NCI-H2227 treated with DMSO at 0.1 percent for 48 hours (cell line): ENCODE measurements around the gene PM20D1.
"Not testable (repeated sequence)": the region's sequence is repeated elsewhere in the genome, so short reads cannot be mapped to it uniquely, and the experiment has no call there.

Source experiments
- DNase-seq: peaks from one replicate; lab custom pipeline; 2025; lab: John Stamatoyannopoulos, UW

PM20D1 gene, protein sequence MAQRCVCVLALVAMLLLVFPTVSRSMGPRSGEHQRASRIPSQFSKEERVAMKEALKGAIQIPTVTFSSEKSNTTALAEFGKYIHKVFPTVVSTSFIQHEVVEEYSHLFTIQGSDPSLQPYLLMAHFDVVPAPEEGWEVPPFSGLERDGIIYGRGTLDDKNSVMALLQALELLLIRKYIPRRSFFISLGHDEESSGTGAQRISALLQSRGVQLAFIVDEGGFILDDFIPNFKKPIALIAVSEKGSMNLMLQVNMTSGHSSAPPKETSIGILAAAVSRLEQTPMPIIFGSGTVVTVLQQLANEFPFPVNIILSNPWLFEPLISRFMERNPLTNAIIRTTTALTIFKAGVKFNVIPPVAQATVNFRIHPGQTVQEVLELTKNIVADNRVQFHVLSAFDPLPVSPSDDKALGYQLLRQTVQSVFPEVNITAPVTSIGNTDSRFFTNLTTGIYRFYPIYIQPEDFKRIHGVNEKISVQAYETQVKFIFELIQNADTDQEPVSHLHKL

DNA sequence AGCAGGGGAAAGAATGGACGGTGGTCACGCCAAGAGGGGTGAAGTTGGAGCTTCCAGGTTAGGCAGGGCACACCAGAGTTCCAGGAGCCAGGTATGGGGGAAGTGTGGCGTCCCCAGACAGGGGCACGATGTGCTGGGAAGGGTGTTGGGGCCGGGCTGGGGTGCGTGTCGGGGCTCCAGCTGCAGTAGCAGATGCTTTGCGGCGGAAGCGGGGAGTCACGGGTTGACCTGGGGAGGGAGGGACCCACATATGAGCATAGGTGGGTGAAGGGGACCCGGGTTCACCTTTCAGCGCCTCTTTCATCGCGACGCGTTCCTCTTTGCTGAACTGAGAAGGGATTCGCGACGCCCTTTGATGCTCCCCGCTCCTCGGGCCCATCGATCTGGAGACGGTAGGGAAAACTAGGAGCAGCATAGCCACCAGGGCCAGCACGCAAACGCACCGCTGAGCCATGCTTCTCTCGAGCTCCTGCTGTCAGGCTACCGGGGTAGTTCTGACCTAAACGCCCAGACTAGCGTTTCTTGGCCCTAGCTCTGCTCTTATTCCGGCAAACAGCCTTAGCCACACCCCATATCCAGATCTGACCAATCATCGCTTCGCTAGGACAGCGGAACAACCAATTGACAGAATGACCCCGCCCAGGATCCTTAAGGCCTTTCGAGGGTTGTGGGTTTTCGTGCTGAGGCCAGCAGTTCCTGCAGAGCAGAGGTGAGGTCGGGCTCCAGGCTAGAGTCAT, at the start of gene PM20D1:
PM20D1 (minus strand) TSS at position 514 of the 737 bp plus-strand sequence; CDS start at position 454, 60 bp downstream.
- no peak for DNase-seq

DNA sequence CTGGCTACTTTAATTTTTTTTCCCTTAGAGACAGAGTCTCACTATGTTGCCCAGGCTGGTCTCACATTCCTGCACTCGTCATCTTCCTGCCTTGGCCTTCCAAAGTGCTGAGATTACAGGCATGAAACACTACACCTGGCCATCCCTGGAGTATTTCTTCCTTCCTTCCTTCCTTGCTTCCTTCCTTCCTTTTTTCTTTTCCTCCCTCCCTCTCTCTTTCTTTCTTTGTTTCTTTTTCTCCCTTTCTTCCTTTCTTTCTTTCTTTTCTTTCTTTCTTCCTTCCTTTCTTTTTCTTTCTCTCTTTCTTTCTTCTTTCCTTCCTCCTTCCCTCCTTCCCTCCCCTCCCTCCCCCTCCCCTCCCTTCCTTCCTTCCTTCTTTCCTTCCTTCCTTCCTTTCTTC, 46.4 kb upstream of the PM20D1 start:
- no peak for DNase-seq

DNA sequence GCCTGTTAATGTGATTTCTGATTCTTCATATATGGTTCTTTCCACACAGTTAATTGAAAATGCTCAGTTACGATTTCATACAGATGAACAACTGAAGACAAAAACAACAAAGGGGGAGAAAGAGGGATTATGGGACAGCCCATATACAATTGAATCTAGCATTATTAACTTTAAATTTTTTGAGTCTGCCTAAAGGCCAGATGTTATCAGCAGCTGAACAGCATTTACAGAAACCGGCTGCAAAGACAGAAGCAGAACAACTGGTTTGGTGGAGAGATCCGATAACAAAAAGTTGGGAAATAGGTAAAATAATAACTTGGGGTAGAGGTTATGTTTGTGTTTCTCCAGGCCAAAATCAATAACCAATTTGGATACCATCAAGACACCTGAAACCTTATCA, 44.2 kb upstream of the PM20D1 start:
- DNase-seq, result not testable (repeated sequence)

DNA sequence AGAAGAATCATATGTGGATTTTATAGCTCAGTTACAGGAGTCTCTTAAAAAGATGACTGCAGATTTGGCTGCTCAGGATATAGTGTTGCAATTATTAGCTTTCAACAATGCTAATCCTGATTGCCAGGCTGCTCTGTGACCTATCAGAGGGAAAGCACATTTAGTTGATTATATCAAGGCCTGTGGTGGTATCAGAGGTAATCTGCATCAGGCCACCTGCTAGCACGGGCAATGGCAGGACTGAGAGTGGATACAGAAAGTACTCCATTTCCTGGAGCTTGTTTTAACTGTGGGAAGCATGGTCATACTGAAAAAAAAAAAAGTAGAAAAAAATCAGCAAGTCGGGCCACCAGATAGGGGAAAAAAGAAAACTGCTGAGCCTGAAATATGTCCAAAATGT, 42.2 kb upstream of the PM20D1 start:
- DNase-seq, result not testable (repeated sequence)

DNA sequence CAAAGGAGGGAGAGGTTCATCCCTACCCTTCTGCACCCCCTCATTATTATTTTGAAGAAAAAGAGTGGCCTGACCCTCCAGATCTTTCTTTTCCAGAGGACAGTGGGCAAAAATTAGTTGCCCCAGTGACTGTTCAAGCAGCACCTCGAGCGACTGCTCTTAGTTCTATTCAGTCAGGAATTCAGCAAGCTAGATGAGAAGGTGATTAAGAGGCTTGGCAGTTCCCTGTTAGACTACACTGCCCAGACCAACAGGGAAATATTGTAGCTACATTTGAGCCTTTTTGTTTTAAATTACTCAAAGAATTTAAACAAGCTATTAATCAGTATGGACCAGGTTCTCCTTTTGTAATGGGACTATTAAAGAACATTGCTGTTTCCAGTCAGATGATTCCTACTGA, 41.5 kb upstream of the PM20D1 start:
- DNase-seq, result not testable (repeated sequence)

DNA sequence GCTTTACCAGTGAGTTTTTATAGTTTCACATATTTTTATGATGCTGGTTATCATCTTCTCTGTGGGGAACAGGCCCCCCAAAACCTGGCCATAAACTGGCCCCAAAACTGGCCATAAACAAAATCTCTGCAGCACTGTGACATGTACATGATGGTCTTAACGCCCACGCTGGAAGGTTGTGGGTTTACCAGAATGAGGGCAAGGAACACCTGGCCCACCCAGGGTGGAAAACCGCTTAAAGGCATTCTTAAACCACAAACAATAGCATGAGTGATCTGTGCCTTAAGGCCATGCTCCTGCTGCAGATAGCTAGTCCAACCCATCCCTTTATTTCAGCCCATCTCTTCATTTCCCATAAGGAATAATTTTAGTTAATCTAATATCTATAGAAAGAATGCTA, 40.7 kb upstream of the PM20D1 start:
- DNase-seq, result not testable (repeated sequence)

DNA sequence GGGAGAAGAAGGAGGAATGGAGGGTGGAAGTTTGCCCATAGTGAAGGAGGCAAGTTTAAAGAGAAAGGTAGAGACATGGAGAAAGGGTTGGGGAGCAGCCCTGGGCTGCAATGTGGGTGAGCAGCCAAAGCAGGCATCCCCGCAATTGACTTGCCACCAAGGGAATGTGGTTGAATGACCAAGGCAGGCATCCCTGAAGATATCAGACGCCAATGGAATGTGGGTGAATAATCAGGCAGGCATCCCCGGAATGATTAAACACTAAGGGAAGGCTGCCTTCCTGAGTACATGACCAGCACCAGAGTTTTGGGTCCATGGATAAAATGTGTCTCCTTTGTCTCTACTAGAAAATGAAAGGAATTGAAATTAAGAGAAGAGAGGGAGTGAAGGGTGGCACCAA, 39.8 kb upstream of the PM20D1 start:
- DNase-seq, result not testable (repeated sequence)

DNA sequence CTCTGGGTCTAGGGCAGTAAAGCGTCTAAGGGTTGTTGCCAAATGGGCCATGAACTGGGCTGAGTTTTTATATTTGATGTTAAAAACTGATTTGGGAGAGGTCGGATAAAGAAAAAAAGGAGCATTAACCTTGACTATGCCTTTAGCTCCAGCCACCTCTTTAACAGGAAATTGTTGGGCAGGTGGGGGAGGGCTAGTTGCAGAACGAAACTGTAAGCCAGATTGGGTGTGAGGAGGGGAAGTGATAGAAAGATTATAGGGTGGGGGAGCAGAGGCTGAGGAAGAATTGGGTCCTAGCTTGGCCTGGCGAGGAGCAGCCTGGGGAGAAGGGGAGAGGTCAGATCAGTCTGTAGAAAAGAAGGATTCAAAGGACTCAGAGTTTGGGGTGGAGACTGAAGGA, 39.1 kb upstream of the PM20D1 start:
- DNase-seq, result not testable (repeated sequence)

DNA sequence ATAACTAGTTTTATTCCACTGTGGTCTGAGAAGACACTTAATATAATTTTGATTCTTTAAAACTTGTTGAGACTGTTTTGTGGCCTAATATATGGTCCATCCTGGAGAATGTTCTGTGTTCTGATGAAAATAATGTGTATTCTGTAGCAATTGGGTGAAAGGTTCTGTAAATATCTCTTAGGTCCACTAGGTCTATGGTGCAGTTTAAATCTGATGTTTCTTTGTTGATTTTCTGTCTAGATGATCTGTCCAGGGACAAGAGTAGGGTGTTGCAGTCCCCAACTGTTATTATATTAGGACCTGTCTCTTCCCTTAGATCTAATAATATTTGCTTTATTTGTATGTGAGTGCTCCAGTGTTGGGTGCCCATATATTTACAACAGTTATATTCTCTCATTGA, 33.9 kb upstream of the PM20D1 start:
- DNase-seq, result no peak

DNA sequence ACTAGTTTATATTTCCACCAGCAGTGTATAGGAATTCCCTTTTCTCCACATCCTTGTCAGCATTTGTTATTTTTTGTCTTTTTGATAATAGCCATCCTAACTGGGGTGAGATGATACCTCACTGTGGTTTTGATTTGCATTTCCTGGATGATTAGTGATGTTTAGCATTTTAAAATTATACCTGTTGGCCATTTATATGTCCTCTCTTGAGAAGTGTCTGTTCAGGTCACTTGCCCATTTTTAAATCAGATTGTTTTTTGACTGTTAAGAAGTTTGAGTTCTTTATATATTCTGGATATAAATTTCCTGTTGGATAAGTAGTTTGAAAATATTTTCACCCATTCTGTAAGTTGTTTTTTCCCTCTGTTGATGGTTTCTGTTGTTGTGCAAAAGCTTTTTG, 31.0 kb upstream of the PM20D1 start:
- DNase-seq, result no peak

DNA sequence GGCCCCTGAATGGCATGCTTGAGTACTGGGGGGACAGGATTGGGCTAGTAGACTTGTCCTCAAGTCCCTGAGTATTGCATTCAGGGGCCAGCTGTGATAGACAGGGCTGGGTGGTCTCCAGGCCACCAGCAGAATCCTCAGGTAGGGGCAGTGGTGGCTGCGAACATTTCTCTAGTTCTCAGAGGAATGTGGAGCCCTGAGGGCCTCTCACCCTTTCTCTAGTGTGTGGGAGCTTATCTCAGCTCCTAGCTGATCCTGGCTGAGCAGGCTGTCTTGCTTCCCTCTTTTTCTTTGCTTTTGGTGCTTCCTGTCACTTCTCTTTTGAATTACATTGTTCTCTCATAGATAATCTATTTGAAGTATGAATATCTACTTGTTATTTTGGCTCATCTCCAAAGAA, 30.0 kb upstream of the PM20D1 start:
- DNase-seq, result no peak

DNA sequence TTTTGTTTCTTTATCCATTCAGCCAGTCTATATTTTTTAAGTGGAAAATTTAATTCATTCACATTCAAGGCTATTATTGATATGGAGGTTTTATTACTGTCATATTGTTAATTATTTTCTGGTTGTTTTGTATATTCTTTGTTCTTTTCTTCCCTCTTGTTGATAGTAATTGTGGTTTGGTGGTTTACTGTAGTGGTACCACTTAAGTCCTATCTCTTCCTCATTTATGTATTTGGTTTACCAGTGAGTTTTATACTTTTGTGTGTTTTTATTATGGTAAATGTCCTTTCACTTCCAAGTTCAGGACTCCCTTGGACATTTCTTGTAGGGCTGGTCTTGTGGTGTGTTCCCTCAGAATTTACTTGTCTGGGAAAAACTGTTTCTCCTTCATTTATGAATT, 28.1 kb upstream of the PM20D1 start:
- no peak for DNase-seq

DNA sequence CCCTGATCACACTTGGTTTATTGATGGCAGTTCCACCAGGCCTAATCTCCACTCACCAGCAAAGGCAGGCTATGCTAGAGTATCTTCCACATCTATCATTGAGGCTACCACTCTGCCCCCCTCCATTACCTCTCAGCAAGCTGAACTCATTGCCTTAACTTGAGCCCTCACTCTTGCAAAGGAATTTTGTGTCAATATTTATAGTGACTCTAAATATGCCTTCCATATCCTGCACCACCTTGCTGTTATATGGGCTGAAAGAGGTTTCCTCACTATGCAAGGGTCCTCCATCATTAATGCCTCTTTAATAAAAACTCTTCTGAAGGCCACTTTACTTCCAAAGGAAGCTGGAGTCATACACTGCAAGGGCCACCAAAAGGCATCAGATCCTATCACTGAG, 23.2 kb upstream of the PM20D1 start:
- DNase-seq, result not testable (repeated sequence)

DNA sequence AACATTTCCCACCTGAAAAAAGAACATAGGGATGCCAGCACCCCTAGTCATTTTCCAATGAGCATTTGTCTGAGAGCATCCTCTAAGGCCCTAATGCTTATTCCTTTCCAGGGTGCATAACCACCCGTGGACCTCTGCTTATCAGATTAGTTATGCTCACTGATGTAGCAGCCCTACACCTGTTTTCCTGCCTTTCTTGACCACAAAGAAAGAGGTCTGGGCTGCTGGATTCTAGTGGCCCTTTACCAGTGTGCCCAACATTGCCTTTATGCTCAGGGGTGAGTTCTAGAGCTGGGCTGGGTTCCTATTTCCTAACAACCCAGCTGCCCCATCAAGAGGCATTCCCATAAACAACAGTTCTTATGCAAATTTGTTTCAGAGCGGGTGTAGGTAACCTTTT, 20.3 kb upstream of the PM20D1 start:
- DNase-seq, result no peak

DNA sequence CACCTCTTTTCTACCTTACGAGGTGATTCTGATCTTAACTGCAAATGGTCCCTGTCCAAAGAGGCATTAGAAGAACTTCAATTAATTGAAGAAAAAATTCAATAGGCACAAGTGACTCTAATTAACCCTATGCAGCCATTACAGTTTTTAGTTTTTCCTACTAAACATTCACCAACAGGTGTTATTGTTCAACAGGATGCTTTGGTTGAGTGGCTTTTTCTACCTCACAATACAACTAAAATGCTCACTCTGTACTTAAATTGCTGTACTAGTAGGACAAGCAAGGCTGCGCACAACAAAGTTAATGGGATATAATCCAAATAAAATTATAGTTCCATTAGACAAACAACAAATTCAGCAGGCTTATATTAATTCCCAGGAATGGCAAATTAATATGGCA, 11.6 kb upstream of the PM20D1 start:
- no peak for DNase-seq

DNA sequence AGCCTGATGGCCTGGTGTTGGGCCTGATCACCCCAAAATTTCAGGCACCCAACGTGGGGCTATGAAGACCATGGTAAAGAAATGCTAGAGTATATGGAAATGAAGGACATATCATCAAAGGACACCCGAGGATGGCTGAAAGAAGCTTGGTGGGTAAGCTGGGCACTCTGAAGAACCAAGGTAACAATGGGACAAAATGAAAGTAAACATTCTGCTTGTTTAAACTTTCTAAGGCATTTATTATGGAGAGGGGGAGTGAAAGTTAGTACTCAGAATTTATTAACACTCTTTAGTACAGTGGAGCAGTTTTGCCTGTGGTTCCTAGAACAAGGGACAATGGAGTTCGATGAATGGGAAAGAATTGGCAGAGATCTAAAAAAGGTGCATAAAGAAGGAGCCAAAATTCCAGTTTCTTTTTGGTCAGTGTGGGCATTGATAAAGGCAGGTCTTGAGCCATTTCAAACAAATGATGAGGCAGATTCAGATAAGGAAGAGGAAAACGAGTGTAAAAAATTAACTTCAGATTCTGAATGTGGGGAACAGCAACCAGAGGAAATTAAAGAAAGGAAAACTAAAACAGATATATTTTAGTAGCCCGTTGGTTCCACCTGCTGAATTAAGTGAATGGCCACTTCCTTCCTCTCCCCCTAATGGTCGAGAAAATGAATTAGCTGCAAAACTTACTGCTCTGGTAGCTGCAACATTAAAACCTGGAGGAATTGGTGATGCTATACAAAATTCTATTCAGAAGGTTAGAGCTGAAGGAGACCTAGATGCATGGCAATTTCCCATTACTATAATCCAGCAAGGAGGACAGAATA, 8.4 kb upstream of the PM20D1 start:
- no peak for DNase-seq

DNA sequence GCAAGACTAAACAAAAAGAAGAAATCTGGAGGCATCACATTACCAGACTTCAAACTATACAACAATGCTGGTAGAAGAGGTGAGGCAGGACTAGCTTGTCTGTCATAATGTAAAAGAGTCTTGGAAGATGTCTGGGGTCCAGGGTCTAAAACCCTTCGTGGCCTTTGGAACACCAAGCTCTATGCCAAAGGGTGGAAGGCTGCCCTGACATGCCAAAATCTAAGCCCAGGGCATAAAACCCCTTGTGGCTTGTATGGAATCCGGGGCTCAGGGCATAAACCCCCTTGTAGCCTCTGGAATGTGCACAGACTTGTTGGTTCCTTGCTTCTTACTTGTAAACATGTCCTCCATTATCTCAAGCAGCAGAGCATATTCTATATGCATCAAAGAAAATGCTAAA, 7.6 kb upstream of the PM20D1 start:
- DNase-seq, result not testable (repeated sequence)

DNA sequence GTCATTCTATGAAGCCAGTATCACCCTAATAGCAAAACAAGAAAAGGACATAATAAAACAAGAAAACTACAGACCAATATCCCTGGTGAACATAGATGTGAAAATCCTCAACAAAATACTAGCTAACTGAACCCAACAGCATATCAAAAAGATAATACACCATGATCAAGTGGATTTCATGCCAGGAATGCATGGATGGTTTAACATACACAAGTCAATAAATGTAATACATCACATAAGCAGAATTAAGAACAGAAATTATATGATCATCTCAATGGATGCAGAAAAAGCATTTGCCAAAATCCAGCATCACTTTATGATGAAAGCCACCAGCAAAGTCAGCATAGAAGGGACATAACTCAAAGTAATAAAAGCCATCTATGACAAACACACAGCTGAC, 6.5 kb upstream of the PM20D1 start:
- no peak for DNase-seq

DNA sequence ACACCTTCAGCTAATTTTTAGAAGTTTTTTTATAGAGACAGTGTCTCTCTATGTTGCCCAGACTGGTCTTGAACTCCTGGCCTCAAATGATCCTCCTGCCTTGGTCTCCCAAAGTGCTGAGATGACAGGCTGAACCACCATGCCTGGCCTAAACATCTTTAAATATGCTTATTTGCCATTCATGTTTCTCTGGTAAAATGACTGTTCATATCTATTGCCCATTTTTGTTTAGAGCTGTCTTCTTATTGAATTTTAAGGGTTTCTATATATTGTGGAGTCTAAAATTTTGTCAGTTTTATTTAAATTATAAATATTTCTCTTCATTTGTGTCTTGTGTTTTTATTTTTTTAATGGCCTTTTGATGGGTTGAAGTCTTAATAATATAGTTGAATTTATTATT, 3.0 kb upstream of the PM20D1 start:
- DNase-seq, result no peak

DNA sequence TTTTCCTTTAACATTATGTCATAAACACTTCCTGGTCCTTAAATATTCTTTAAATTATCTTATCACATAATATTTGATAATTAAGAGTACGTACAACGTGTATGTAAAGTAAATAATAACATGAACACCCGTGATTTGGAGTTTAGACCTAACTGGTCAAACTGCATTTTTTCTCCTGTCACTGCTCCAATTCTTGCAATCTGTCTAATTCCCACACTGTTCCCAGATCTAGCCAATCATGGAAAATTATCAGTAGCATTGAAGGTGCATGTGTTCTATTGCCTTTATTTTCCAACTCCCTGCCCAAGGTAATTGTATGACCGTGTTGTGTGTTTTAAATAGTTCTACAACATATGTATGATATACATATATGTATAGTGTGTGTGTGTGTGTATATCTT, 2.1 kb upstream of the PM20D1 start:
- DNase-seq, result no peak

DNA sequence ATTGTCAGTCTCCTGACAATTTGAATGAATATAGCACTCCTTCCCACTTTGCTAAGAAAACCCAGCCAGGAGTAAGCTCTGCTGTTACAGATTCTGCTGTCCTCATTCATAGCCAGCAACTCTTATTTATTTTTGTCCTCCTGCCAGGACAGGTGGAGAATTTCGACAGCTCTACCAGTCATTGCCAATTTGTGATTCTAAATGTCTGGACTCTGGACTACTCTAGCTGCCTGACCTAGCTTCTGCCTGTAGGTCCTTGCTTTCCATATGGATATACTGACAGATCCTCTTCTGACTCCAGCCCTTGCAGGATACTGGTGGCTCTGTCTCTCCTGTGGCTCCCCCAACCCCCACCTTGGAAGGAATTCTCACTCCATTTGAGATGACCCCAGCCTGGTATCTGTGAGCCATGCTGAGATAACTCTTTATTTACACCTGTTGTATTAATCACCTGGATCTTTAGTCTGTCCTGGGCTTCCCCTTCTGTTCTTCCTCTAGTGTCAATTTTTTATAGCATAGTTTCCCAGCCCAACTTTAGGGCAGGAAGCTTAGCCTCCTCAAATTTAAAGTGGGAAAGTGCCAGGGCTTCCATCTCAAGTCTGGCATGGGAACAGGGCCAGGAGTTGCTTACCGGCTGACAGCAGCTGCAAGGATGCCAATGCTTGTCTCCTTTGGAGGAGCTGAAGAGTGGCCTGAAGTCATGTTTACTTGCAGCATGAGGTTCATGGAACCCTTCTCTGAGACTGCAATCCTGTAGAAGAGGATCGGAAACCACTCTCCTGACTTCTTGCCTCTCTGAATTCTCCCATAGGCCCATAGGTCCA, 6.7 kb downstream of the PM20D1 start:
- DNase-seq, result no peak

DNA sequence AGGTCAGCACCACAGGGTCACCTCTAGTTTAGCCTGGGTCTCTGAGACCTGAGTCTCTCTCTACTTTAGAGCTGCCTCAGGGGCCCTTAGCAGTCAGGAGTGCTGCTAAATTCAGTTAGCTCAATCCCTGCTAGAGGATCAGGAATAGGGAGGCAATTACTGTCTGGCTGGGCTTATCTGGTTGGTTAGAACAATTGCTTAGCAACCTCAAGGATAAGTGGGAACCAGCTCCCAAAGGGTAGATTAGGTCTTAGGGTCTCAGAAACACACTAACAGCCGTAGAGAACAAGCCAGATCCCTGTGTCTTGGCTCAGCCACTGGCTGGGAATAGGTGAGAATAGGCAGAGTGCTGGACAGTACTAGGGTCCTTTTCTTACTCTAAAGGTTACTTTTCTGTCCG, 7.7 kb downstream of the PM20D1 start:
- no peak for DNase-seq
